Lower leg skin (tissue), 3 donors: Measurements from ENCODE around the gene GSTT4.

ENCODE experiments used
- POLR2A ChIP-seq, 2 donors: fragments of 450-650 bp; IDR thresholded peaks; one replicate each; pipeline ENCODE4 v1.6.1; 2016 to 2017; ENCODE audit warnings: antibody characterized with exemption in 2 of 2, mild to moderate bottlenecking in 1 of 2, moderate library complexity in 1 of 2
- TF ChIP-seq, protein P1 (sequence below), 3 donors: fragments of 450-650 bp; IDR thresholded peaks; one replicate each; pipeline ENCODE4 v1.5.1; 2016; ENCODE audit warnings: antibody characterized with exemption in 3 of 3, mild to moderate bottlenecking in 3 of 3, moderate library complexity in 2 of 3

DNA sequence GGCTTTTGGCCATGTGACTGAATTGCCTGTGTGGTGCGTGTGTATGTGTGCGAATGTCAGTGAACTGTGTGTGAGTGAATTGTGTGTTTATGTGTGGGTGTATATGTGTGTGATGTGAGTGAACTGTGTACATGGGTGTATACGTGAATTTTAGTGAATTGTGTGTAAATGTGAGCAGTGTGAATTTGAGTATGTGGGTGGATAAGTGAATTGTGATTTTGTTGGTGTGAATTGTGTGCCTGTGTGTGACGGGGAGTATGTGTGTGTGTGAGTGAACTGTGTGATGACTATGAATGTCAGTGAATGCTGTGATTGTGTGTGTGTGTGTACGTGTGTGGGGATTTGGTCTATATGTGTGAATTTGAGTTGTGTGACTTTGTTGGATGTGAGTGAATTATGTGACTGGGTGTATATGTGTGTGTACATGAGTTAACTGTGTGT lies 35.0 kb downstream of the GSTT4 start:
- TF ChIP-seq, protein P1, sequence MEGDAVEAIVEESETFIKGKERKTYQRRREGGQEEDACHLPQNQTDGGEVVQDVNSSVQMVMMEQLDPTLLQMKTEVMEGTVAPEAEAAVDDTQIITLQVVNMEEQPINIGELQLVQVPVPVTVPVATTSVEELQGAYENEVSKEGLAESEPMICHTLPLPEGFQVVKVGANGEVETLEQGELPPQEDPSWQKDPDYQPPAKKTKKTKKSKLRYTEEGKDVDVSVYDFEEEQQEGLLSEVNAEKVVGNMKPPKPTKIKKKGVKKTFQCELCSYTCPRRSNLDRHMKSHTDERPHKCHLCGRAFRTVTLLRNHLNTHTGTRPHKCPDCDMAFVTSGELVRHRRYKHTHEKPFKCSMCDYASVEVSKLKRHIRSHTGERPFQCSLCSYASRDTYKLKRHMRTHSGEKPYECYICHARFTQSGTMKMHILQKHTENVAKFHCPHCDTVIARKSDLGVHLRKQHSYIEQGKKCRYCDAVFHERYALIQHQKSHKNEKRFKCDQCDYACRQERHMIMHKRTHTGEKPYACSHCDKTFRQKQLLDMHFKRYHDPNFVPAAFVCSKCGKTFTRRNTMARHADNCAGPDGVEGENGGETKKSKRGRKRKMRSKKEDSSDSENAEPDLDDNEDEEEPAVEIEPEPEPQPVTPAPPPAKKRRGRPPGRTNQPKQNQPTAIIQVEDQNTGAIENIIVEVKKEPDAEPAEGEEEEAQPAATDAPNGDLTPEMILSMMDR (IDR thresholded peaks at IDR 0.05) = no peak
- TF ChIP-seq POLR2A (IDR thresholded peaks at IDR 0.05) = no peak
